K562 (cell line): Measurements from ENCODE around the gene ACP1. TPM values are rescaled to one million over a fixed set of nuclear protein-coding genes. Genes with fewer than 3 reads are reported as not detected.

ENCODE experiments used
- ATAC-seq: fragments of 200-7000 bp; cut with Tn5 transposase; 3 replicates; pipeline ENCODE4 v1.9.1; 2020; ENCODE audit warnings: moderate library complexity
- BruUV-seq: library from RNA; stranded (reverse); fragments of 400-500 nt; replicated peaks from 2 replicates; lab custom pipeline; 2021; lab: Mats Ljungman, UMichigan
- CTCF ChIA-PET: fragments of 300-600 bp; formaldehyde crosslinking; extraction: SDS; loops from one replicate; lab custom pipeline; 2021; ENCODE audit warnings: low intra/inter-chr PET ratio; lab: Yijun Ruan, JAX
- POLR2A ChIA-PET: fragments of 300-600, 350-650 bp; sonication (Branson Sonifier 250); formaldehyde crosslinking; extraction: SDS; loops from one replicate; lab custom pipeline; 2021; ENCODE audit warnings: antibody characterized with exemption, inconsistent platforms; lab: Yijun Ruan, JAX
- DNase-seq, 4 experiments: peaks; one replicate each; pipeline versions ENCODE4 v3.0.0 to v3.0.0-alpha.2; 2011 to 2018; ENCODE audit warnings: low spot score in 3 of 4, mixed read lengths in 3 of 4; ENCODE audit errors: extremely low read depth in 1 of 4
- FAIRE-seq: peaks from 2 replicates; lab custom pipeline; 2011; peaks lifted over from hg19 to GRCh38; lab: Jason Lieb, UNC
- H2AFZ ChIP-seq: 2 replicates; pipeline ENCODE4 v1.6.0; 2011; ENCODE audit warnings: low read depth, low read length, control low read depth, inconsistent platforms
- H3K27ac ChIP-seq: fragments of 200-600 bp; 3 replicates; pipeline ENCODE4 v1.8.0; 2011; ENCODE audit warnings: low read depth, mild to moderate bottlenecking, control low read depth, inconsistent platforms, low read length, moderate library complexity, mixed read lengths; ENCODE audit errors: extremely low read depth
- H3K27me3 ChIP-seq, 2 experiments: fragments of 300-600 bp in 1 of 2; 2 replicates in 1 of 2; 3 replicates in 1 of 2; pipeline versions ENCODE4 v1.6.0 to v1.8.0; 2011; ENCODE audit warnings: inconsistent platforms in 2 of 2, low read length in 2 of 2, mild to moderate bottlenecking in 1 of 2, mixed read lengths in 1 of 2, moderate library complexity in 1 of 2; ENCODE audit not compliant: control insufficient read depth in 2 of 2, insufficient read depth in 2 of 2
- H3K36me3 ChIP-seq: fragments of 300-600 bp; 3 replicates; pipeline ENCODE4 v1.8.0; 2011; ENCODE audit warnings: mild to moderate bottlenecking, low read length, inconsistent platforms; ENCODE audit not compliant: control insufficient read depth, insufficient read depth
- H3K4me1 ChIP-seq, 2 experiments: fragments of 200-600 bp in 1 of 2; replicated peaks in 1 of 2; 2 replicates in 1 of 2; 3 replicates in 1 of 2; pipeline versions ENCODE4 v1.5.1 to v1.8.0; 2011; ENCODE audit warnings: inconsistent platforms in 2 of 2, low read length in 2 of 2, mild to moderate bottlenecking in 1 of 2, mixed read lengths in 1 of 2, moderate library complexity in 1 of 2; ENCODE audit not compliant: control insufficient read depth in 2 of 2, insufficient read depth in 2 of 2
- H3K4me2 ChIP-seq: 2 replicates; pipeline ENCODE4 v1.6.1; 2011; ENCODE audit warnings: low read length, control low read depth, inconsistent platforms, mixed read lengths; ENCODE audit not compliant: insufficient read depth
- H3K4me3 ChIP-seq: fragments of 200-600 bp; sonication (generic), shearing (Covaris generic); 2 replicates; pipeline ENCODE4 v1.5.1; 2016; ENCODE audit warnings: control low read depth, inconsistent platforms
- H3K79me2 ChIP-seq: fragments of 200-600 bp; 3 replicates; pipeline ENCODE4 v1.8.0; 2011; ENCODE audit warnings: low read length, inconsistent platforms; ENCODE audit not compliant: control insufficient read depth, insufficient read depth
- H3K9ac ChIP-seq, 2 experiments: 2 replicates each; pipeline versions ENCODE4 v1.6.0 to v1.6.1; 2011; ENCODE audit warnings: low read depth in 2 of 2, low read length in 2 of 2, control low read depth in 1 of 2, inconsistent platforms in 1 of 2, mild to moderate bottlenecking in 1 of 2, mixed read lengths in 1 of 2; ENCODE audit not compliant: insufficient read depth in 1 of 2
- H3K9me1 ChIP-seq: one replicate; pipeline ENCODE4 v1.6.0; 2011; ENCODE audit warnings: inconsistent platforms, mild to moderate bottlenecking, low read length, moderate library complexity; ENCODE audit not compliant: control insufficient read depth, insufficient read depth
- H3K9me3 ChIP-seq: replicated peaks from 2 replicates; pipeline ENCODE4 v1.5.1; 2011; ENCODE audit warnings: low read depth, low read length, inconsistent platforms; ENCODE audit not compliant: control insufficient read depth, insufficient read depth
- H4K20me1 ChIP-seq: replicated peaks from 2 replicates; pipeline ENCODE4 v1.6.1; 2011; ENCODE audit warnings: low read length, inconsistent platforms, mixed read lengths; ENCODE audit not compliant: control insufficient read depth, insufficient read depth
- CAMTA2 ChIP-seq: fragments of 250-450 bp; sonication (Bioruptor Pico); conservative IDR thresholded peaks from 2 replicates; pipeline ENCODE4 v1.5.1; 2022
- HOXB6 ChIP-seq: fragments of 250-450 bp; sonication (Bioruptor Pico); IDR thresholded peaks from 2 replicates; pipeline ENCODE4 v1.5.1; 2022; ENCODE audit warnings: mild to moderate bottlenecking, borderline replicate concordance
- KAT8 ChIP-seq: fragments of 450-650 bp; IDR thresholded peaks from 2 replicates; pipeline ENCODE4 v1.6.1; 2016; ENCODE audit warnings: low read depth, mild to moderate bottlenecking
- NBN ChIP-seq: fragments of 450-650 bp; IDR thresholded peaks from 2 replicates; pipeline ENCODE4 v1.6.1; 2016; ENCODE audit warnings: low read depth, mild to moderate bottlenecking
- NELFE ChIP-seq: IDR thresholded peaks from 2 replicates; pipeline ENCODE4 v1.6.1; 2011; ENCODE audit warnings: mild to moderate bottlenecking; ENCODE audit not compliant: insufficient read depth, insufficient read length
- PHF20 ChIP-seq: fragments of 450-650 bp; IDR thresholded peaks from 2 replicates; pipeline ENCODE4 v1.6.1; 2018; ENCODE audit not compliant: partially characterized antibody
- PRMT5 ChIP-seq: sonication (generic); formaldehyde crosslinking; IDR thresholded peaks from 2 replicates; pipeline ENCODE4 v1.5.0; 2020; ENCODE audit warnings: missing genetic modification reagents
- RBBP5 ChIP-seq: fragments of 200-600 bp; sonication (generic); IDR thresholded peaks from 2 replicates; pipeline ENCODE4 v1.6.1; 2012; ENCODE audit warnings: borderline replicate concordance, mild to moderate bottlenecking, low read length, control low read depth, inconsistent platforms; ENCODE audit not compliant: insufficient read depth, poor library complexity, severe bottlenecking
- SIN3A ChIP-seq, 2 experiments: fragments of 150-350 bp in 1 of 2; IDR thresholded peaks; 2 replicates each; pipeline ENCODE4 v1.6.1; 2011 to 2016; ENCODE audit warnings: borderline replicate concordance in 2 of 2, low read depth in 2 of 2, low read length in 2 of 2, mild to moderate bottlenecking in 2 of 2, moderate library complexity in 2 of 2; ENCODE audit not compliant: control insufficient read depth in 1 of 2
- ZNF23 ChIP-seq: fragments of 250-450 bp; sonication (Bioruptor Pico); IDR thresholded peaks from 2 replicates; pipeline ENCODE4 v1.4.0; 2020; ENCODE audit warnings: mild to moderate bottlenecking
- WGBS: fragments of 100-300 bp; shearing (Covaris generic); methylation state at CpG from one replicate; pipeline ENCODE4 v1.1.6; 2016; ENCODE audit warnings: low coverage, mixed read lengths; ENCODE audit not compliant: insufficient coverage; ENCODE audit errors: missing lambda C conversion rate; 5-methylcytosine and 5-hydroxymethylcytosine counted together
- in situ Hi-C: fragments of 300-500 bp; cut with MboI; formaldehyde crosslinking; loops from 4 replicates; pipeline ENCODE4 v1.15.0; 2018; ENCODE audit warnings: inconsistent platforms, mixed read lengths
- intact Hi-C: fragments of 100-400 bp; cut with micrococcal nuclease; formaldehyde crosslinking; loops from 2 replicates; pipeline ENCODE4 v1.14.2; 2022
- polyA plus RNA-seq, 8 experiments: library from polyadenylated mRNA; depleted of rRNA in 4 of 8; stranded (reverse) in 5 of 8; unstranded in 3 of 8; fragments of >200 nt; fragmentation: Nextera tagmentation in 2 of 8; fragmentation: Illumina TruSeq in 1 of 8; extraction: Ambion mirVana in 2 of 8; extraction: Trizol in 1 of 8; gene quantifications; 2 replicates each; pipeline versions ENCODE4 v1.2.1 to v1.2.3, GENCODE V29; 2011 to 2014; ENCODE audit warnings: inconsistent platforms in 1 of 8, missing spikeins in 1 of 8
- total RNA-seq, 7 experiments: library from RNA; depleted of rRNA in 6 of 7; stranded (reverse); fragments of >200 nt in 6 of 7; fragmentation: Illumina TruSeq in 2 of 7; extraction: Trizol in 2 of 7; gene quantifications; 2 replicates each; pipeline versions ENCODE4 v1.2.1 to v1.2.3, GENCODE V29; 2011 to 2021; ENCODE audit warnings: low replicate concordance in 1 of 7
- TF ChIP-seq, protein P1 (sequence below), 2 experiments: fragments of 450-650 bp in 1 of 2; IDR thresholded peaks; 2 replicates each; pipeline ENCODE4 v1.6.1; 2011 to 2017; ENCODE audit warnings: low read depth in 2 of 2, antibody characterized with exemption in 1 of 2, borderline replicate concordance in 1 of 2, low read length in 1 of 2, mild to moderate bottlenecking in 1 of 2, mixed read lengths in 1 of 2; ENCODE audit not compliant: control insufficient read depth in 1 of 2
- TF ChIP-seq, protein P2 (sequence below): fragments of 250-450 bp; sonication (Bioruptor Pico); IDR thresholded peaks from 2 replicates; pipeline ENCODE4 v1.8.0; 2021; ENCODE audit warnings: borderline replicate concordance, mild to moderate bottlenecking, moderate library complexity; ENCODE audit not compliant: poor library complexity, severe bottlenecking

Gene ACP1
- total and polyA plus RNA-seq, 9 of the 15 experiments (the other 6 are each of a cell fraction or from before 2014, with no cell fraction given) = 139 to 493 (median 189) TPM

DNA sequence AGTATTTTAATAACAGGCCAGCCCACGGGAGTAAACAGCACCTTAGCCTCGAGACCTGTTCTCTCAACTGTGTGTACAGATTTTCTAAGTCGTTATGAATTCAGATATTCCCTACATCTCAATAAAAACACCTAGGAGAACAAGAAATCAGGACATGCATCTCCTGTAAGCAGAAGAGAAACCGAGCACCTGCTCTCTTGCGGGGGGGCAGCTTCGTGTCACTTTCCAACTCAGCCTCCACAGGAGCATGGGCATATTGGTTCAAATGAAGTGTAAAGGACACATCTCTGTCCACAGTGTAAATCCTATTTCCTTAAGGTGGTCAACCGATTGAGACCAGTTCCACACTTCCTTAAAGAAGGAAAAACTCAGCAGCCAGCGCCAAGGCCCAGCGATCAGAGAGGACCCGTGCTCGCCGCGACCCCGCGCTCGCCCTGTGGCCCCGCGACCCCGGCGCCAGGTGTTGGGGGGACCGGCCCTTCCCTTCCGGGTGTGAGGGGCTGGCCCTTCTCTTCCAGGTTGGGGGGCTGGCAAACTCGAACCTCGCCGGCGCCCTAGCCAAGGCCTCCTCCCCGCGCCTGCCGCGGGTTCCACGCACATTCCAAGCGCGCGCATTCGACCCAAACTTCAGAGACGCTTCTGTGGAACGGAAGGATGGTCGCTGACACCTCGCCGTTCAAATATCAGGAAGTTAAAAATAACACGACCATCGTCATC, 1.6 kb upstream of the ACP1 start:
- ATAC-seq = no peak
- Histone ChIP-seq H3K27ac (no peak overlapping the region), H3K4me1 (peaks cover 13 to 20% of the 10 kb centered on the region in 2 experiments; a peak in 4 of 5 replicates), H3K36me3 (peaks cover 20% of the 10 kb centered on the region; the same call in 2 of the 3 replicates), H3K9me3 (peaks cover 5% of the 10 kb centered on the region), H3K9ac (no peak overlapping the region), H3K79me2 (peaks cover 37% of the 10 kb centered on the region), H3K4me3 (no peak overlapping the region), H3K4me2 (no peak overlapping the region), H2AFZ (no peak overlapping the region), H3K9me1 (peaks cover 6% of the 10 kb centered on the region), H4K20me1 (peaks cover 12% of the 10 kb centered on the region), H3K27me3 (no peaks in the 10 kb centered on the region; a peak in 1 of 5 replicates)
- no peak for DNase-seq
- BruUV-seq = no TSS peak
- ChIA-PET POLR2A (interaction anchor here (0.6 kb wide), 1 partner anchor 415 kb away, joined by 3 read pairs; no protein-coding TSS in a partner anchor), CTCF (no interaction called here)
- in situ Hi-C loops (no loop called here), intact Hi-C loops (no loop called here)
- WGBS = 93% methylated on average over 30 of the region's 42 CpGs
- no peak for FAIRE-seq
- TF ChIP-seq CAMTA2 (CRISPR knock-in tag) (no peak), RBBP5 (no peak), ZNF23 (no peak), PRMT5 (CRISPR knock-in tag) (no peak), NELFE (no peak), KAT8 (no peak), PHF20 (no peak), NBN (no peak), SIN3A (IDR thresholded peaks at IDR 0.05; ENCODE audit: borderline replicate concordance in 2 of 2, control insufficient read depth in 1 of 2, low read depth in 2 of 2, low read length in 2 of 2) (no peak), HOXB6 (CRISPR knock-in tag) (no peak)
- TF ChIP-seq, protein P1, sequence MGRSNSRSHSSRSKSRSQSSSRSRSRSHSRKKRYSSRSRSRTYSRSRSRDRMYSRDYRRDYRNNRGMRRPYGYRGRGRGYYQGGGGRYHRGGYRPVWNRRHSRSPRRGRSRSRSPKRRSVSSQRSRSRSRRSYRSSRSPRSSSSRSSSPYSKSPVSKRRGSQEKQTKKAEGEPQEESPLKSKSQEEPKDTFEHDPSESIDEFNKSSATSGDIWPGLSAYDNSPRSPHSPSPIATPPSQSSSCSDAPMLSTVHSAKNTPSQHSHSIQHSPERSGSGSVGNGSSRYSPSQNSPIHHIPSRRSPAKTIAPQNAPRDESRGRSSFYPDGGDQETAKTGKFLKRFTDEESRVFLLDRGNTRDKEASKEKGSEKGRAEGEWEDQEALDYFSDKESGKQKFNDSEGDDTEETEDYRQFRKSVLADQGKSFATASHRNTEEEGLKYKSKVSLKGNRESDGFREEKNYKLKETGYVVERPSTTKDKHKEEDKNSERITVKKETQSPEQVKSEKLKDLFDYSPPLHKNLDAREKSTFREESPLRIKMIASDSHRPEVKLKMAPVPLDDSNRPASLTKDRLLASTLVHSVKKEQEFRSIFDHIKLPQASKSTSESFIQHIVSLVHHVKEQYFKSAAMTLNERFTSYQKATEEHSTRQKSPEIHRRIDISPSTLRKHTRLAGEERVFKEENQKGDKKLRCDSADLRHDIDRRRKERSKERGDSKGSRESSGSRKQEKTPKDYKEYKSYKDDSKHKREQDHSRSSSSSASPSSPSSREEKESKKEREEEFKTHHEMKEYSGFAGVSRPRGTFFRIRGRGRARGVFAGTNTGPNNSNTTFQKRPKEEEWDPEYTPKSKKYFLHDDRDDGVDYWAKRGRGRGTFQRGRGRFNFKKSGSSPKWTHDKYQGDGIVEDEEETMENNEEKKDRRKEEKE (IDR thresholded peaks at IDR 0.05; ENCODE audit: borderline replicate concordance in 1 of 2, control insufficient read depth in 1 of 2, low read depth in 2 of 2, low read length in 1 of 2) = no peak
- TF ChIP-seq, protein P2, sequence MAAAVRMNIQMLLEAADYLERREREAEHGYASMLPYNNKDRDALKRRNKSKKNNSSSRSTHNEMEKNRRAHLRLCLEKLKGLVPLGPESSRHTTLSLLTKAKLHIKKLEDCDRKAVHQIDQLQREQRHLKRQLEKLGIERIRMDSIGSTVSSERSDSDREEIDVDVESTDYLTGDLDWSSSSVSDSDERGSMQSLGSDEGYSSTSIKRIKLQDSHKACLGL (CRISPR knock-in tag) = no peak
